Prostate gland (tissue), 2 donors: ENCODE data around the gene HCN3. TPM values are rescaled to one million over a fixed set of nuclear protein-coding genes. Genes with fewer than 3 reads are reported as not detected.
A peak's percentile ranks its signal among the peaks of the same experiment; 100 is the strongest.

Experiments
- DNase-seq: peaks from one replicate; pipeline ENCODE4 v3.0.0-alpha.2; 2019; ENCODE audit warnings: low spot score
- H3K27ac ChIP-seq, 2 donors: fragments of 200-600 bp; sonication (generic); 2 replicates each; pipeline ENCODE4 v1.5.1; 2017 to 2019
- H3K27me3 ChIP-seq: fragments of 200-600 bp; sonication (generic); replicated peaks from 2 replicates; pipeline ENCODE4 v1.5.1; 2019; ENCODE audit not compliant: insufficient read depth
- H3K36me3 ChIP-seq, 2 donors: fragments of 200-600 bp; sonication (generic); 1 replicate in 1 of 2; 2 replicates in 1 of 2; pipeline versions ENCODE4 v1.5.1 to v1.8.1; 2017 to 2019
- H3K4me1 ChIP-seq: fragments of 200-600 bp; sonication (generic); replicated peaks from 2 replicates; pipeline ENCODE4 v1.5.1; 2019
- H3K4me3 ChIP-seq, 2 donors: fragments of 200-600 bp; sonication (generic); 2 replicates each; pipeline ENCODE4 v1.5.1; 2017 to 2019
- H3K9me3 ChIP-seq: fragments of 200-600 bp; sonication (generic); 2 replicates; pipeline ENCODE4 v1.5.1; 2017
- POLR2A ChIP-seq: fragments of 450-650 bp; IDR thresholded peaks from one replicate; pipeline ENCODE4 v1.6.1; 2016; ENCODE audit warnings: antibody characterized with exemption, mild to moderate bottlenecking
- POLR2AphosphoS5 ChIP-seq: sonication (generic); formaldehyde crosslinking; IDR thresholded peaks from one replicate; pipeline ENCODE4 v1.6.1; 2017; ENCODE audit warnings: antibody characterized with exemption
- WGBS: methylation state at CpG from one replicate; pipeline ENCODE4 v1.1.5; 2018; 5-methylcytosine and 5-hydroxymethylcytosine counted together
- intact Hi-C: fragments of 100-400 bp; cut with DNase I; formaldehyde crosslinking; loops from one replicate; pipeline ENCODE4 v1.14.2; 2022
- total RNA-seq, 2 donors: library from RNA; depleted of rRNA; stranded (reverse); fragments of >200 nt; gene quantifications; one replicate each; pipeline ENCODE4 v1.1.0, GENCODE V29; 2016
- TF ChIP-seq, protein P1 (sequence below), 4 experiments: fragments of 200-600 bp in 2 of 4; fragments of 450-650 bp in 2 of 4; sonication (generic) in 2 of 4; IDR thresholded peaks; 1 replicate in 3 of 4; 2 replicates in 1 of 4; pipeline ENCODE4 v1.5.1; 2016 to 2019; ENCODE audit warnings: antibody characterized with exemption in 4 of 4, mild to moderate bottlenecking in 2 of 4, moderate library complexity in 2 of 4

The HCN3 gene
- total RNA-seq, 2 donors from 2014 or later, result 1.9 to 2.6 TPM

DNA sequence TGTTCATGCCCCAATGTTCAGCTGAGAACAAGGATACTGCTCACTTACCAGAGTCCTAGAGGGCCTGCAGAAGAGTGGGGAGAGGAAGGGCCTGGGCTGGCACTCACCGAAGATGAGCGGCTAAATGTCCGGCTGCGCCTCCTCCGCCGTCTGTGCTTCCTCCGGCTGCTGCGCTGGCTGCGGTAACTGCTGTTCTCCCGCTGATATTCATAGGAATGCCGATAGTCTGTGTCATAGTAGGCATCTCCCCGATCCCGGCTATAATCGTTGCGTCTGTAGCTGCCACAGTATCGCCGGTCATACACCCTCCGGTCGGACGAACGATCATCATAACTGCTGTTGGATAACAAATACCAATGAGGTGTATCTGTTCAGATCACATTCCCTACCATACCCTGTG, 7.9 kb upstream of the HCN3 start:
- no peak for TF ChIP-seq POLR2AphosphoS5
- TF ChIP-seq, protein P1, sequence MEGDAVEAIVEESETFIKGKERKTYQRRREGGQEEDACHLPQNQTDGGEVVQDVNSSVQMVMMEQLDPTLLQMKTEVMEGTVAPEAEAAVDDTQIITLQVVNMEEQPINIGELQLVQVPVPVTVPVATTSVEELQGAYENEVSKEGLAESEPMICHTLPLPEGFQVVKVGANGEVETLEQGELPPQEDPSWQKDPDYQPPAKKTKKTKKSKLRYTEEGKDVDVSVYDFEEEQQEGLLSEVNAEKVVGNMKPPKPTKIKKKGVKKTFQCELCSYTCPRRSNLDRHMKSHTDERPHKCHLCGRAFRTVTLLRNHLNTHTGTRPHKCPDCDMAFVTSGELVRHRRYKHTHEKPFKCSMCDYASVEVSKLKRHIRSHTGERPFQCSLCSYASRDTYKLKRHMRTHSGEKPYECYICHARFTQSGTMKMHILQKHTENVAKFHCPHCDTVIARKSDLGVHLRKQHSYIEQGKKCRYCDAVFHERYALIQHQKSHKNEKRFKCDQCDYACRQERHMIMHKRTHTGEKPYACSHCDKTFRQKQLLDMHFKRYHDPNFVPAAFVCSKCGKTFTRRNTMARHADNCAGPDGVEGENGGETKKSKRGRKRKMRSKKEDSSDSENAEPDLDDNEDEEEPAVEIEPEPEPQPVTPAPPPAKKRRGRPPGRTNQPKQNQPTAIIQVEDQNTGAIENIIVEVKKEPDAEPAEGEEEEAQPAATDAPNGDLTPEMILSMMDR (IDR thresholded peaks at IDR 0.05), result no peak
- no peak for TF ChIP-seq POLR2A
- no peak for DNase-seq
- Histone ChIP-seq H3K4me1 (no peaks in the 10 kb centered on the region), H3K27me3 (no peaks in the 10 kb centered on the region), H3K4me3 (no peak overlapping the region), H3K9me3 (no peaks in the 10 kb centered on the region), H3K27ac (no peak overlapping the region), H3K36me3 (peaks cover 13 to 35% of the 10 kb centered on the region in 2 donors)
- intact Hi-C loops, result no loop called here
- 91% methylated on average over 21 of the region's 21 CpGs for WGBS

DNA sequence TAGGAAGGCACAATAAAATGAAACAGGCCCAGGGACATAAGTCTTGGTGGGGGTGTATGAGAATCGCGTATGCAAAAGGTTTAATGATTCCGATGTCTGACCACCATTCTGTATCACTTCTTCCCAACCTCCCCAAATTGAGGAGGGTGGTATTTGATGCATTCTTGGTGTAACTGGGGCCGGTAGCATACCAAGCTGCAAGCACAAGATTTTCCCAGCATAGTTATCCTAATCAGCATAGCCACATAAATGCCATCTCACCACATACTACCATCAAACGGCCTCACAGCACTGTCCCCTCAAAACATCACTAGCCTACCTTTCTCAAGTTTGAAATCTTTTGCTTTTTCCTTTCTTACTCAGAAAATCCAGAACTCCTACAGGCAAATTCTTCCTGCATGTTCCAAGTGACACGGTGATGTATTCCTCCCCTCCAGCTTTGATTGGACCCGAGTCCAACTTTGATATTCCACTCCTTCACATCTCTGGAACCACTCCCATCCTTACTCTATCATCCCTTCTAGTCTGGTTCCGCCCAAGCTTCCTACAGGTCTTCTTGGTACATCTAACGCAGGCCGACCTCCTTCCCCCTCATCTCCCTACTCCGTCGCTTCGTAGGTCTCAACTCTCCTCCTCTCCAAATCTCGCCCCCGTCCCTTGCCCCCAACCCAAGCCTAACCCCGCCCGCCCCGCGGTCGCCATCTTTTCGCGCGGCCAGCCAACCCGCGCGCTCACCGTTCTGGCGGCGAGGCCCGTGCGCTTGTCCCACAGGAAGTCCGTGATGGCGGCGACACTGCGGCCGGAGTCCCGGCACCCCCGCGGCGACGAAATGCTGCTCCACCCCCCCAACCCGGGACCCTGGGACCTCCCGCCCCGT, 4.6 kb upstream of the HCN3 start:
- Histone ChIP-seq H3K27me3 (no peaks in the 10 kb centered on the region), H3K27ac (peak overlapping the region; percentile 97 to 99), H3K4me1 (no peaks in the 10 kb centered on the region), H3K9me3 (no peaks in the 10 kb centered on the region), H3K4me3 (peak overlapping the region; percentile 93), H3K36me3 (peaks cover 13 to 20% of the 10 kb centered on the region in 2 donors)
- TF ChIP-seq POLR2AphosphoS5 (no peak), POLR2A (no peak)
- TF ChIP-seq, protein P1 (IDR thresholded peaks at IDR 0.05), result no peak
- intact Hi-C loops, result loop anchor here (2.0 to 10.0 kb wide), 3 partner anchors 48 to 292 kb away; partner anchors contain the start of genes ASH1L and RUSC1
- no peak for DNase-seq
- WGBS, result 5% methylated on average over 44 of the region's 44 CpGs

DNA sequence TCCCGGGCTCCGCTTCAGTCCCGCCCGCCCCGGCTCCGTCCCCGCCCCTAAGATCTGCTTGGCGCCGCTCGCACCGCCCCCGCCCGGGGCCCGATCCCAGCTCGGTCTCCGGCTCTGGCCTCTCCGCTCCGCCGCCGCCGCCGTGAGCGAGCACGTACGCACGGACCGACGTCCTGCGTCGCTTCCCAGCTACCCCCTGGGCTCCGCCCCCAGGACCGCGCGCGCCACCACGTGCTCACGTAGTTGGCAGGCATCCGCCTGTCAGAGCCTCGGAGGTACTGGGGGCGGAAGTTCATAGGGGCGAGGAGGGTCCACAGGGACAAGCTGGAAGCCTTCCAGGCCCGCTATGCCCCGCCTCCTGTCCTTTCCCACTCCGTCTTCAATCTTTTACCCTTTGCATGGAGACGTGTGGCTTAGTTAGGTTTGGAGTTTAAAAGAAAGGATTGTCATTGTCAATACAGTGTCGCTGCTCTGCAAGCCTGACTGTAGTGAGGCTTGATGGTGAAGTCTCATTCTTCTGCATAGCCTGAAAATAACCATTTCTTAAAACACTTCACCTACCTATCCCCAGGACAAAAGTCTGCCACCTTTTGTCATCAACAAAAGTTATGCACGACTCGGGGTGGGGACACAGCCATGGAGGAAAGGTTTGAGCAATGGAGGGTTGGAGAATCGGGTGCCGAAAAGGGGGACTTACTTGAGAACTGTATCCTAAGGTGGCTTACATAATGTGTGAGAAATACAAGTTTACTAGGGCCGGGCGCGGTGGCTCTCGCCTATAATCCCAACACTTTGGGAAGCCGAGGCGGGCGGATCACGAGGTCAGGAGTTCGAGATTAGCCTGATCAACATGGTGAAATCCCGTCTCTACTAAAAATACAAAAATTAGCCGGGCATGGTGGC, 3.7 kb upstream of the HCN3 start, which contains the start of gene CLK2:
TSS of gene CLK2 (minus strand) at position 162 of the 903 bp plus-strand sequence. CDS start 2,527 bp downstream, outside the sequence.
- Histone ChIP-seq H3K27me3 (no peaks in the 10 kb centered on the region), H3K27ac (peak within 1 kb of the TSS; percentile 97 to 99), H3K9me3 (no peaks in the 10 kb centered on the region), H3K4me3 (peak within 1 kb of the TSS; percentile 93), H3K36me3 (peaks cover 11 to 13% of the 10 kb centered on the region in 2 donors), H3K4me1 (peaks cover 4% of the 10 kb centered on the region)
- TF ChIP-seq POLR2AphosphoS5, result peak; percentile 97
- TF ChIP-seq POLR2A, result peak; percentile 81
- TF ChIP-seq, protein P1 (IDR thresholded peaks at IDR 0.05), result peak in 1 of 4 experiments; percentile 27
- intact Hi-C loops, result loop anchor here (2.0 to 10.0 kb wide), 3 partner anchors 47 to 291 kb away; partner anchors contain the start of genes ASH1L and RUSC1
- 11% methylated on average over 60 of the region's 61 CpGs for WGBS
- peak; percentile 92 for DNase-seq

DNA sequence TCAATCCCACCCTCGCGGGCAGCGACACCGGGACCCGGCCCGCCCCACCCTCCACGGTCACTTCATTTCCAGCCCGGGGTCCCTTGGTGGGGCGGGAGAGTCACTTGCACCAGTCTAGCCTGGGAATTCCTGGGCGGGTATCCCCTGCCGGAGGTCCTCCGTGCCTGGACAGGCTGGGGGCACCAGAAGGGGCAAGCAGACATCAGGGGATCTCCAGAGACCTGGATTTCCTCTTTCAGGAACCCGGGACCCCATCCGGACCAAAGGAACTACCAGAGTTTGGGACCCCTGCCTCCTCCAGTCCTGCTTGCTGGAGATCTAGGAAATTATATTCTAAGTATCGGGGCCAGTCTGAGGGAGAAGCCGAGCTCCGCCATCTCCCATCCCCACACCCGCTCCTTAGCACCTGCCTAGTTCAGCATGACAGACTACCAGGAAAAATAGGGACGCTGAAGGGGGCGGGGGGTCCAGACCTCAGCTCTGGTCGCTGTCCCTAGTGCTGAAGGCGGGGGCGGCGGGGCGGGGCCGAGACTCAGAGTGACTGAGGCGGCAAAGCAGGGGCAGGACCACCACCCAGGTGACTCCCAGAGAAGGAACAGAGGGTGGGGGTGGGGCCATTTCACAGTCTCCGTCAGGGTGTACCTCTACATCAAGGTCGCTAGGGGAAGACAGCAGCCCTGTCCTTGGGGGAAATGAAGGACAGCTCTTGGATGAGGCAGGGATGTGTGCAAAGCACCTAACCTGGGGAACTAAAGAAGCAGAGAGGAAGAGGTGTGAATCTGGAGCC, 832 bp downstream of the HCN3 start:
- peaks cover 4% of the 10 kb centered on the region for H3K4me1 ChIP-seq
- TF ChIP-seq, protein P1 (IDR thresholded peaks at IDR 0.05), result peak in 2 of 4 experiments; percentile 28 to 39
- no peak for TF ChIP-seq POLR2A
- peak overlapping the region; percentile 56 to 64 for H3K4me3 ChIP-seq
- intact Hi-C loops, result loop anchor here (5.0 to 10.0 kb wide), 3 partner anchors 227 to 314 kb away; partner anchors contain the start of gene ASH1L
- H3K9me3 ChIP-seq, result no peaks in the 10 kb centered on the region
- H3K36me3 ChIP-seq, result no peaks in the 10 kb centered on the region
- peak; percentile 26 for DNase-seq
- H3K27me3 ChIP-seq, result no peaks in the 10 kb centered on the region
- WGBS, result 2% methylated on average over 28 of the region's 29 CpGs
- peak overlapping the region; percentile 76 to 83 for H3K27ac ChIP-seq
